Activated CD8-positive, alpha-beta memory T cell treated with anti-CD3 and anti-CD28 coated beads, Interleukin-2, amount 50 U/mL, for 48 hours (primary cell): Measurements from ENCODE around the gene SEC22B.
"Not testable (repeated sequence)": the region's sequence is repeated elsewhere in the genome, so short reads cannot be mapped to it uniquely, and the experiment has no call there.

Experiments
- DNase-seq: peaks from one replicate; pipeline ENCODE4 v3.0.0-alpha.2; 2020

The SEC22B gene

DNA sequence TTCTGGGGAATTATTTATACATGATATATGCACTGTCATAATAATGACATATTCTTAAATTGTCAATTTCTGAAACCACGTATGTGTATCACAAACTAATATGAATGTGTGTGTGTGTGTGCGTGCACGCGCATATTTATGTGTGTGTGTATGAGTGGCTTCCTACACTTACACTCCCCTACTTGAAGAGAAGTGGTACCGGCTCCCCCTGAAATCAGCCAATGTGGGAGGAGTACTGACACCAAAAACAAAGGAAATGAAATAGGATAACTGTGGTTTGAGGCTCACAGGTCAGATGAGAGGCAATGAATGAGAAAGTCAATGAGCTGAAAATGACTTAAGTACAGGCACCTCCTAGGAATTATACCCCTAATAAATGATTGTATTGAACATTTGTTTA lies 64.1 kb downstream of the SEC22B start:
- not testable (repeated sequence) for DNase-seq

DNA sequence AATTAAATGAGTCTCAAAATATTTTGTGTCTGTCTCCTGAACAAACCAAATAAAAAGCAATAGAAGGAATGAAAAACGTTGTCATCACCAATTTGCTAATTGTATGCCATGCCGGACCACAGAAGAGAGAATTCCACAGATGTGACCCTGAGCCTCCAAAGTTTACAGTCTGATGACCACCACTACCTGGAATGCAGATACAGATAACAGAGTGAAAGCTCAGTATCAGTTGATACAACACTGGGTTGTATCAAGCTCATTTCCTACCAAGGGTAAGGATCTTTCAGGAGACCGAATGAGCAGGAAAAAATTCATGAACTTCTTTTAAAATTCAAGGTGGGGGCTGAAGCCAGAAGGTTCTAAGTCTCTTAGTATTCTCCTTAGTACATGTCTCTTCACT lies 64.5 kb downstream of the SEC22B start:
- not testable (repeated sequence) for DNase-seq

DNA sequence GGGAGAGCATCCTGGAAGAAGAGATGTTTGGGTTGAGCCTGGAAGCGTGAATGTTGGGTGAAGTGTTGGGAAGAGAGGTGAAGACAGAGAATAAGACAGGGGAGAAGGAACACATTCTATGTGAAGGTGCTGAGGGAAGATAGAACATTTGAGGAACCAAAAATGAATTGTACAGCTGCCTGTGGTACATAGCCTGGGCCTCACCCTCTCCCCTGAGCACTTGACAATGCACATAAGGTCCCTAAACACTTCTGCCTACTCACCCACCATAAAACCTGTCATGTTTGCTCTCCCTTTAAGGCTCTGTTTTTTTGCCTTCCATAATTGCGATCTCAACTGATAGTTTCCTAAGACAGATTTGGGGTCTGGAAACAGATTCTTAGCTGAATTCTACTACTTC lies 65.3 kb downstream of the SEC22B start:
- not testable (repeated sequence) for DNase-seq

DNA sequence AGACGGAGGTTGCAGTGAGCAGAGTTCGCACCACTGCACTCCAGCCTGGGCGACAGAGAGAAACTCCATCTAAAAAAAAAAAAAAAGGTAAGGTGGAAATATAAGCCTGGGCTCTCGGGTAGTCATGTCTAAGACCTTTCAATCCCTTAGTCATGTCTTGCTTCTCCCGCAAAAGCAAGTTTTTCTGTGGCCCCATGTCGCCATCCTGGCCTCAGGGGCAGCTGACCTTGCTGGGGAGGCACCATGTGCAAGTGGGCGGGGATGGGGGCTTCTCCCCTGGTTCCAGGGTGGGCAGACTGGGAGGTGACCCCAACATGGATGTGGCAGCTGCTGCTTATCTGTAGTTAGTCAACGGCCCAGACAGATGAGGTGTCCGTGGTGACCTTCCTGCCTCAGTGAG lies 66.7 kb downstream of the SEC22B start:
- DNase-seq: not testable (repeated sequence)

DNA sequence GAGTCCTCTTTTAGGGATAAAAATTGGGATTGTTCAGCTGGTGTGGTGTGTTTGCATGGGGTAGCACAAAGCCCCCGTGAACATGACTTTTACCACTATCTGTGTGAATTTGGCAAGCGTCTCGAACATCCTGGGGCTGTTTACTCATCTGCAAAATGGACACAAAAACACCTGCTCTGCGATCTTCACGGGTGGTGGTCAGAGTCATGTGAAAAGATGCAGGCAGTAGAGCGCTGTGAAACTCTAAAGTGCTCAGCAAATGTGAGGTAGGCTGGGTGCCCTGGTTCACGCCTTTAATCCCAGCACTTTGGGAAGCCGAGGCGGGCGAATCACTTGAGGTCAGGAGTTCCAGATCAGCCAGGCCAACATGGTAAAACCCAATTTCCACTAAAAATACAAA lies 67.1 kb downstream of the SEC22B start:
- DNase-seq: not testable (repeated sequence)

DNA sequence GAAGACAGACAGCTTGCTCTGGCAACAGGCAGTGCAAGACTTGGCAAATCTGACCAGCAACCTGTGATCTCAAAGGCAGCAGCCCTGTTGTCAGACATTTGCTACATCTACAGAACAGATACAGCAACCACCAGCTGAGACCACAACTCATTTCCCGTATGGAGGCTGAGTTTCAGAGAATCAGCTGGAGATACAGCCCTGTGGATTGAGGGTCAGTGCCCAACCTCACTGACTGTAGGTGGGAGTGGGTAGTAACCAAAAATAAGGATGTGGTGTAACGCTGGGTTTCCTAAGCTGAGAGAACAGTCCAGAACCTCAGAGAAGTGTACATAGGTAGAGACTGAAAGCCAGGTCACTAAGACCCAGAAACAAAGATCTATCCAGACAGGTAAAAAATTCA lies 71.0 kb downstream of the SEC22B start:
- not testable (repeated sequence) for DNase-seq

DNA sequence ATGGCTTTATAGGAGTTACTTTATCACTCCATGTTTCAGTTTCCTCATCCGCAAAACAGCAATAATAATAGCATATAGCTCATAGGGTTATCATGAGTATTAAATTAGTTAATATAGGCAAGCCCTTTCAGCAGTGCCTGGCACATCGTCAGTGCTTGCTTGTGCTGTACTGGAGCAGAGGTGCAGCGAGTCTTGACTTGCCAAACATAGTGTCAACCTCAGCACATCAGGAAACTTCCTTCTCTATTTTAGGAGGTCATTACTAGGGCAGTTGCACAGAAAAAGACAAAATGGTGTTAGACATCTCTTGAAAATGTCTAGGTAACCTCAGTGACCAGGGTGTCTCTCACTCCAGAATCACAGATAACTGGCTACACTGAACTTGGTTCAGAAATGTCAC lies 72.6 kb downstream of the SEC22B start:
- not testable (repeated sequence) for DNase-seq

DNA sequence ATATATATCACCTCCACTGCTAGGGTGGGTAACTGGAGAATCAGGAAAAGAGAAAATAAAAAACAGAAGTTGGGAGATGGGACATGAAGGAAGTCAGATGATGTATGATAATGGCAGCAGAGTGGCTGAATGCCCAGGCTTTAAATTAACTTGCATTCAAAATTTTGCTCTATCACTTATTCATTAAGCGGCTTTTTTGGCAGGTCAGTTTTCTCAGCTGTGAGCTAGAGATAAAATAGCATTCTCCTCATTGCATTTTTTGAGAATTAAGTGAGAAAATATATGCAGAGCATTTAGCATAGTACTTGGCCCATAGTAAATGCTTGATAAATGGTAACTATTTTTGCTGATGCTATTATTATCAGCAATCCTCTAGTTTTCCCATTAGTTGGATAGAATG lies 74.7 kb downstream of the SEC22B start:
- DNase-seq: not testable (repeated sequence)
